Stimulated activated CD8-positive, alpha-beta memory T cell treated with anti-CD3 and anti-CD28 coated beads, Interleukin-4, amount 100 ng/mL, for 1 hour (primary cell): ENCODE results near the gene PSEN1.

Experiments used
- DNase-seq, 2 donors: peaks; one replicate each; pipeline ENCODE4 v3.0.0-alpha.2; 2020; ENCODE audit warnings: low read depth in 2 of 2, low spot score in 1 of 2

The PSEN1 gene

DNA sequence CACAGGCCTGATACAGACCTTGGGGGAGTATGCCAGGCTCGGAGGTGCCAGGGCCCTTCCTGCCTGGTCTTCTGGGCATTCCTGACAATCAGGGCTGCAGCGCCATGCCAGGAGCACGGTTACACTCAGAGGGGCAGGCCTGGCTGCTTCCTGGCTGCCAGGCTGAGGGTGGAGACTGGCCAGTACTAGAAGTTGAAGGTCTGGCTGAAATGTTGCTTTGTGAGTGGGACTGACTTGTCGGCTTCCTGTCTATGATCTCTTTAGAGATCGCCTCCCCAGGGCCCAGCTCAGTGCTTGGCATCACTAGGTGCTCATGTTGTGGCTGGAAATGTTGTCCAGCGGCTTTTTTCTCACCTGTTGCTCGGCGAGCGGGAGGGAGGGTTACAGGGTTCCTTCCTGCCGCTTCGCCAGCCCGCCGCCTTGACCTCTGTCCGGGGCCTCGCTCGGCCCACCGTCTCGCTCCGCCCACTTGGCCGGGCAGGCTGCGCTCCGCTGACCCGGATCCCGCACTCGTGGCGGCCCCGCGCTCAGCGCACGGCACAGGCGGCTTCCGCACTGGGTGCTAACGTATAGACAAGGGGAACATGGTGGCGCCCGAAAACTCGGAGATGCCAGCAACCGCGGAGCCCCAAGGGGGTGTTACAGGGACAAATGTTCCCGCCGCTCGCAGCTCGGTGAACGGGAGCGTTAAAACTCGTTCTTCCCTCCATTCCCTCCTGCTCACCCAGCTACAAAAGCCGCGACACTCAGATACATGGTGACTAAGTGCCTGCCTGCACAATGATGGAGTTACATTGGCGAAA is 133.6 kb downstream of the PSEN1 start:
- DNase-seq, result no peak

- DNase-seq, result no peak
These were observed 136.1 kb downstream of the PSEN1 start for GRCh38 chr14:73272393-73272792.
